HEK293T (cell line): Measurements from ENCODE around the gene LSM14B.
"Not testable (repeated sequence)": the region's sequence is repeated elsewhere in the genome, so short reads cannot be mapped to it uniquely, and the experiment has no call there.

Experiments
- CTCF ChIA-PET: fragments of 350-600 bp; formaldehyde crosslinking; extraction: SDS; loops from one replicate; lab custom pipeline; 2021; ENCODE audit warnings: antibody characterized with exemption, inconsistent platforms; lab: Yijun Ruan, JAX
- POLR2A ChIA-PET: fragments of 350-600 bp; formaldehyde crosslinking; extraction: SDS; loops from one replicate; lab custom pipeline; 2020; ENCODE audit warnings: antibody characterized with exemption, inconsistent platforms; lab: Yijun Ruan, JAX
- DNase-seq: peaks from one replicate; pipeline ENCODE4 v3.0.0; 2012; ENCODE audit warnings: mixed read lengths; ENCODE audit errors: extremely low spot score
- ARNT ChIP-seq: fragments of 450-650 bp; IDR thresholded peaks from 2 replicates; pipeline ENCODE4 v1.6.1; 2017; ENCODE audit warnings: mild to moderate bottlenecking
- BHLHE40 ChIP-seq: fragments of 450-650 bp; IDR thresholded peaks from 2 replicates; pipeline ENCODE4 v1.6.1; 2016; ENCODE audit warnings: mild to moderate bottlenecking, moderate library complexity, borderline replicate concordance
- CTBP1 ChIP-seq: fragments of 450-650 bp; IDR thresholded peaks from 2 replicates; pipeline ENCODE4 v1.6.1; 2016; ENCODE audit warnings: borderline replicate concordance
- ELF4 ChIP-seq: fragments of 450-650 bp; IDR thresholded peaks from 2 replicates; pipeline ENCODE4 v1.6.1; 2017; ENCODE audit warnings: antibody characterized with exemption
- FOXA1 ChIP-seq: fragments of 450-650 bp; IDR thresholded peaks from 2 replicates; pipeline ENCODE4 v1.6.1; 2016; ENCODE audit warnings: mild to moderate bottlenecking
- FOXK2 ChIP-seq: fragments of 450-650 bp; IDR thresholded peaks from 2 replicates; pipeline ENCODE4 v1.6.1; 2016; ENCODE audit warnings: mild to moderate bottlenecking
- FOXM1 ChIP-seq: fragments of 450-650 bp; IDR thresholded peaks from 2 replicates; pipeline ENCODE4 v1.6.1; 2017; ENCODE audit warnings: mild to moderate bottlenecking, borderline replicate concordance
- HDGF ChIP-seq: fragments of 450-650 bp; IDR thresholded peaks from 2 replicates; pipeline ENCODE4 v1.6.1; 2017; ENCODE audit warnings: antibody characterized with exemption, borderline replicate concordance
- L3MBTL2 ChIP-seq: fragments of 450-650 bp; conservative IDR thresholded peaks from 2 replicates; pipeline ENCODE4 v1.6.1; 2016; ENCODE audit warnings: mild to moderate bottlenecking
- LEF1 ChIP-seq: fragments of 450-650 bp; IDR thresholded peaks from 2 replicates; pipeline ENCODE4 v1.6.1; 2017; ENCODE audit warnings: mild to moderate bottlenecking, borderline replicate concordance
- NFRKB ChIP-seq: fragments of 450-650 bp; IDR thresholded peaks from 2 replicates; pipeline ENCODE4 v1.6.1; 2016; ENCODE audit warnings: mild to moderate bottlenecking, moderate library complexity
- PKNOX1 ChIP-seq: fragments of 450-650 bp; IDR thresholded peaks from 2 replicates; pipeline ENCODE4 v1.6.1; 2016
- SP1 ChIP-seq: fragments of 450-650 bp; IDR thresholded peaks from 2 replicates; pipeline ENCODE4 v1.6.1; 2017
- SUZ12 ChIP-seq: fragments of 450-650 bp; IDR thresholded peaks from 2 replicates; pipeline ENCODE4 v1.6.1; 2016; ENCODE audit warnings: mild to moderate bottlenecking
- TARDBP ChIP-seq: fragments of 450-650 bp; IDR thresholded peaks from 2 replicates; pipeline ENCODE4 v1.6.1; 2016
- ZNF384 ChIP-seq: fragments of 450-650 bp; IDR thresholded peaks from 2 replicates; pipeline ENCODE4 v1.6.1; 2016

The LSM14B gene

DNA sequence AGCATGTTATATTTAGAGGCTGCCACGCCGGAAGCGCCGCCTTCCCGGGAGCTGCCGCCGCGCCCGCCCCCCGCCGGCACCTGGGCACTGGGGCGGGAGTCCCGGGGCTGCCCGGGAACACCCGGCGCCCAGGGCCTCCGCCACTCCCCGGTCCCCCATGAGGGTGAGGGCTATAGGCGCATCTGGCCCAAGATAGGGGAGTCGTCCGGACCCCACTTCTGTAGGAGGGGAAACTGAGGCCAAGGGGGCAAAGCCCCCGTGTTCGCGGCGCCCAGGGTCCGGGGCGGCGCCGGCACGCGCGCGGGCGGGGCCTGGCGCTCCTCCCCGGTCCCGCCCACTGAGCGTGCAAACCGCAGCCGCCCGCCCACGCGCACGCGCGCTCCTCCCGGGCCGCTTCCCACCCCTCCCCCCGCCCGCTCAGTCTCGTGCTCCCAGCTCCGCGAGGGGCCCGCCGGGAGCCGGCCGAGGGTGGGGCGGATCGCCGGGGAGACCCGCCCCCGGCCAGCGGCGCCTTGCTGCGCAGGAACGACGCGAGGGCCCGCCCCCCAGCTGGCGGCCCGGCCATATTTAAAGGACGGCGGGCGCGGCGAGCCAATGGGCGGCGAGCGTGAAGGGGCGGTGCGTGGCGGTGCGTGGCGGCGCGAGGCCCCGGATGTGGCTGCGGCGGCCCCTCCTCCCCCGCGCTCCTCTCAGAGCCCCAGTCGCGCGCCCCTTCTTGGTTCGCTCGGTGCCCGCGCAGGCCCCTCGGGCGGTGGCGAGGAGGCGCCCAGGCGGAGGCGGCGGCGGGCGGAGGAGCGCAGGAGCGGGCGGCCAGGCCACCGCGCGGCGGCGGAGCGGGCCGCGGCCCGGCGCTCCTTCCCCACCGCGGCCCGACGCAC lies at the start of gene LSM14B:
Gene LSM14B, plus strand, starts transcription at position 700 of the 878 bp plus-strand sequence. CDS start 192 bp downstream, outside the sequence.
- CTCF ChIA-PET = no interaction called here
- DNase-seq = peak; percentile 98
- POLR2A ChIA-PET = interaction anchor here (0.7 to 2.5 kb wide), 18 partner anchors 9 to 264 kb away, joined by 3 to 37 read pairs (median 4); partner anchors contain the start of genes PSMA7, SS18L1 and TAF4
- TF ChIP-seq FOXM1 = no peak
- no peak for TF ChIP-seq TARDBP
- TF ChIP-seq ZNF384 = no peak
- no peak for TF ChIP-seq ELF4
- TF ChIP-seq LEF1 = peak; percentile 77
- peak; percentile 76 for TF ChIP-seq ARNT
- no peak for TF ChIP-seq CTBP1
- no peak for TF ChIP-seq FOXK2
- no peak for TF ChIP-seq NFRKB

DNA sequence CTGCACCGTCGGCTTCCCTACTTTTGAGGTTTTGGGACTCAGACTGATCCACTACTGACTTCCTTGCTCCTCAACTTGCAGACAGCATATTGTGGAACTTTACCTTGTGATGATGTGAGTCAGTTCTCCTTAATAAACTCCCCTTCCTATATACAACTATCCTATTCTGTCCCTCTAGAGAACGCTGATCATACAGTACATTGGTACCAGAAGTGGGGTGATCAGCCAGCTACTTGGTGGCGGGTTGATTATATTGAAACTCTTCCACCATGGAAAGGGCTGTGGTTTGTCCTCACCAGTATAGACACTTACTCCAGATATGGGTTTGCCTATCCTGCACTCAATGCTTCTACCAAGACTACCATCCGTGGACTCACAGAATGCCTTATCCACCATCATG lies 49.0 kb upstream of the LSM14B start:
- TF ChIP-seq L3MBTL2 = no peak
- TF ChIP-seq ZNF384 = no peak
- TF ChIP-seq FOXK2 = no peak
- no peak for TF ChIP-seq TARDBP
- no peak for TF ChIP-seq ELF4
- no peak for TF ChIP-seq PKNOX1
- TF ChIP-seq HDGF = no peak
- no peak for TF ChIP-seq LEF1
- TF ChIP-seq ARNT = no peak
- no peak for TF ChIP-seq SP1
- no peak for TF ChIP-seq FOXA1
- TF ChIP-seq CTBP1 = no peak
- no peak for TF ChIP-seq BHLHE40
- no peak for TF ChIP-seq FOXM1
- TF ChIP-seq SUZ12 = no peak
- ChIA-PET CTCF (no interaction called here), POLR2A (no interaction called here)
- no peak for DNase-seq

DNA sequence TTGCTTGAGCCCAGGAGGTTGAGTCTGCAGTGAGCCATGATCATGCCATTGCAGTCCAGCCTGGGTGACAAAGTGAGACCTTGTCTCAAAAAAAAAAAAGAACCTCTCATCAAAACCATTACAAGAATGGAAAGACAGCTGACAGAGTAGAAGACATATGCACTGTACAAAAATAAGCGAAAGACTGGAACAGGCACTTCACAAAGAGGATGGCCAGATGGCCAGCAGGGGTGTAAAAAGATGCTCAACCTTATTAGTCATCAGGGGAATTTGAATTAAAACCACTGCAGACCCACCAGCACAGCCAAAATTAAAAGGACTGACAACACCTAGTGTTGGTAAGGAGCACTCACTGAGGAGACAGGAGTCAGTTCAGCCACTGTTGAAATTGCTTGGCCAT lies 43.1 kb upstream of the LSM14B start:
- TF ChIP-seq SP1 (no peak), LEF1 (no peak), ARNT (no peak), FOXA1 (no peak), HDGF (no peak), BHLHE40 (no peak), NFRKB (no peak), FOXM1 (no peak), SUZ12 (no peak), FOXK2 (no peak), L3MBTL2 (no peak), PKNOX1 (no peak), TARDBP (no peak), ELF4 (no peak), ZNF384 (no peak)
- CTCF ChIA-PET = no interaction called here
- no peak for DNase-seq
- POLR2A ChIA-PET = no interaction called here

GRCh38 chr20:62080249-62080990 lies 41.9 kb upstream of the LSM14B start:
- TF ChIP-seq L3MBTL2 = no peak
- TF ChIP-seq HDGF = no peak
- no peak for TF ChIP-seq SUZ12
- ChIA-PET POLR2A (no interaction called here), CTCF (no interaction called here)
- DNase-seq = no peak

DNA sequence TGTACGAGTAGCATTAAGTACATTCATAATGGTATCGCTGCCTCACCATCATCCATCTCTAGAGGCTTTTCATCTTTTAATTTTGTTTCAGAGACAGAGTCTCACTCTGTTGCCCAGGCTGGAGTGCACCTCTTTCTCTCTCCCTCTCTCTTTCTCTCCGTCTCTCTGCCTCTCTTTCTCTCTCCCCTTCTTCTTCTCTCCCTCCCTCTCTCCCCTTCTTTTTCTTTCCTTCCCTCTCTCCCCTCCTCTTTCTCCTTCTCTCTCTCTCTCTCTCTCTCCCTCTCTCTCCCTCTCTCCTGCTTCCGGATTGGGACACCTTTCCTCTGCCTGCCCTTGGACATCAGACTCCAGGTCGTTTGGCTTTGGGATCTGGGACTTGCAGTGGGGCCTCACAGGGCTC lies 39.0 kb upstream of the LSM14B start:
- no peak for DNase-seq
- no peak for TF ChIP-seq SP1
- TF ChIP-seq LEF1 = no peak
- TF ChIP-seq BHLHE40 = no peak
- POLR2A ChIA-PET = no interaction called here
- CTCF ChIA-PET = no interaction called here

DNA sequence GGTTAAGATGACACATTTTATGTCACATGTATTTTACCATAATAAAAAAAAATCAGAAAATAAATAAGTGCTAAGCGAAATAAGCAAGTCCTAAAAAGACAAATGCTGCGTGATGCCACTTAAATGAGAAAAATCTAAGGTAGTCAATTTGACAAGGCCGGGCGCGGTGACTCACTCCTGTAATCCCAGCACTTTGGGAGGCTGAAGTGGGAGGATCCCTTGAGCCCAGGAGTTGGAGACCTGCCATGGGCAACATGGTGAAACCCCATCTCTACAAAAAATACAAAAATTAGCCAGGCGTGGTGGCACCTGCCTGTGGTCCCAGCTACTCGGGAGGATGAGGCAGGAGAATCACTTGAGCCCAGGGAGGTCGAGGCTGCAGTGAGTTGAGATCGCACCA lies 38.1 kb upstream of the LSM14B start:
- CTCF ChIA-PET, POLR2A ChIA-PET, DNase-seq: not testable (repeated sequence)

DNA sequence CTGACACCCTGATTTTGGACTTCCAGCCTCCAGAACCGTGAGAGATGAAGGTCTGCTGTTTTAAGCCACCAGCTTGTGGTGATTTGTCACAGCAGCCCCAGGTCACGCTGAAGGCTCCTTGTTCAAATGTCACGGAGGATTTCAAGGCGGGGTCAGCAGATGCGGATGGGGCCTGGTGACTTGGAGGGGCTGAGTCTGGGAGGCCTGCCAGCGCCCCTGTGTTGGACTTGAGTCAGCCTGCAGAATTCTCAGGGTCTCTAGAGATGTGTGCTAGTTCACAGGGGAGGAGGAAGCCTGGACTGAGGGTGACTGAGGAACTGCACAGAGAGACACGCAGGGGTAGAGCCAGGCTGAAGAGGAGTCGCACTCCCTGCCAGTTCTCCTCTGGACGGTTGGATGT lies 37.1 kb upstream of the LSM14B start:
- ChIA-PET POLR2A (no interaction called here), CTCF (no interaction called here)
- no peak for TF ChIP-seq ELF4
- TF ChIP-seq ZNF384 = no peak
- TF ChIP-seq BHLHE40 = no peak
- TF ChIP-seq CTBP1 = no peak
- no peak for TF ChIP-seq NFRKB
- no peak for TF ChIP-seq TARDBP
- no peak for TF ChIP-seq PKNOX1
- TF ChIP-seq SP1 = no peak
- no peak for TF ChIP-seq HDGF
- no peak for DNase-seq
